Measurements from ENCODE around the gene WDR45B. TPM values are rescaled to one million over a fixed set of nuclear protein-coding genes. Genes with fewer than 3 reads are reported as not detected.

Gene WDR45B
- total RNA-seq, 1 experiment from 2014 or later: 96.5 TPM

- Mint-ChIP-seq H3K4me1 (peaks cover 10% of the 10 kb centered on the region), H3K27ac (peak overlapping the region; percentile 80; the same call in 1 of the 2 replicates), H3K9me3 (no peaks in the 10 kb centered on the region), H3K27me3 (ENCODE audit: low read depth) (no peaks in the 10 kb centered on the region), H3K36me3 (peaks cover 39% of the 10 kb centered on the region), H3K4me3 (peak overlapping the region; percentile 49)
- POLR2A ChIA-PET: no interaction called here
- TF ChIP-seq STAT6 (CRISPR knock-in tag; conservative IDR thresholded peaks at IDR 0.05; ENCODE audit: low read depth) (no peak), RELA (CRISPR knock-in tag; IDR thresholded peaks at IDR 0.05; ENCODE audit: borderline replicate concordance) (peak; percentile 73; the same call in 1 of the 2 replicates)
- DNase-seq (ENCODE audit: low spot score) (no peak), ATAC-seq (no peak)
- CTCF ChIA-PET: interaction anchor here (0.6 to 1.1 kb wide), 3 partner anchors 169 to 438 kb away, joined by 5 to 8 read pairs (median 5); no protein-coding TSS in a partner anchor
Measured at GRCh38 chr17:82593590-82594087, 54.6 kb downstream of the WDR45B start.

- DNase-seq (ENCODE audit: low spot score) (peak; percentile 51), ATAC-seq (peak; percentile 36)
- H3K27ac Mint-ChIP-seq: peak overlapping the region; percentile 87
- ChIA-PET POLR2A (no interaction called here), CTCF (interaction anchor here (1.1 kb wide), 1 partner anchor 168 kb away, joined by 8 read pairs; no protein-coding TSS in a partner anchor)
- H3K9me3 Mint-ChIP-seq: no peaks in the 10 kb centered on the region
- H3K36me3 Mint-ChIP-seq: peaks cover 38% of the 10 kb centered on the region
- TF ChIP-seq SP1 (CRISPR knock-in tag; conservative IDR thresholded peaks at IDR 0.05) (0 out of 2 replicates have a peak, but pooled peaks have one; percentile 38), CDX4 (CRISPR knock-in tag; IDR thresholded peaks at IDR 0.05; ENCODE audit: borderline replicate concordance) (no peak), CTCF (IDR thresholded peaks at IDR 0.05) (no peak)
- H3K4me1 Mint-ChIP-seq: peaks cover 10% of the 10 kb centered on the region
- no peaks in the 10 kb centered on the region for H3K27me3 Mint-ChIP-seq (ENCODE audit: low read depth)
- H3K4me3 Mint-ChIP-seq: peak overlapping the region; percentile 49
Measured at GRCh38 chr17:82592767-82593589, 55.3 kb downstream of the WDR45B start.

GRCh38 chr17:82592289-82592766 is 55.9 kb downstream of the WDR45B start:
- no peak for ATAC-seq
- ChIA-PET CTCF (interaction anchor here (0.6 kb wide), 1 partner anchor 33 kb away, joined by 5 read pairs; no protein-coding TSS in a partner anchor), POLR2A (no interaction called here)
- peak overlapping the region; percentile 87 for H3K27ac Mint-ChIP-seq
- H3K36me3 Mint-ChIP-seq: peaks cover 39% of the 10 kb centered on the region
- H3K4me1 Mint-ChIP-seq: peaks cover 10% of the 10 kb centered on the region
- no peaks in the 10 kb centered on the region for H3K27me3 Mint-ChIP-seq (ENCODE audit: low read depth)
- no peak for DNase-seq (ENCODE audit: low spot score)
- no peaks in the 10 kb centered on the region for H3K9me3 Mint-ChIP-seq
- no peak overlapping the region for H3K4me3 Mint-ChIP-seq
- TF ChIP-seq ZNF532 (CRISPR knock-in tag; IDR thresholded peaks at IDR 0.05; ENCODE audit: borderline replicate concordance): no peak
- no peak for TF ChIP-seq RELA (CRISPR knock-in tag; IDR thresholded peaks at IDR 0.05; ENCODE audit: borderline replicate concordance)
- no peak for TF ChIP-seq GTF2I (CRISPR knock-in tag; conservative IDR thresholded peaks at IDR 0.05)
- no peak for TF ChIP-seq FOXJ3 (CRISPR knock-in tag; IDR thresholded peaks at IDR 0.05; ENCODE audit: borderline replicate concordance)
- no peak for TF ChIP-seq CTCF (IDR thresholded peaks at IDR 0.05)
- no peak for TF ChIP-seq PRRX2 (CRISPR knock-in tag; IDR thresholded peaks at IDR 0.05)
- no peak for TF ChIP-seq CREM (CRISPR knock-in tag; IDR thresholded peaks at IDR 0.05)
- no peak for TF ChIP-seq FOXP1 (CRISPR knock-in tag; IDR thresholded peaks at IDR 0.05; ENCODE audit: borderline replicate concordance)
- no peak for TF ChIP-seq MLX (CRISPR knock-in tag; IDR thresholded peaks at IDR 0.05)
- TF ChIP-seq CDX4 (CRISPR knock-in tag; IDR thresholded peaks at IDR 0.05; ENCODE audit: borderline replicate concordance): no peak
